ENCODE measurements around the gene PCDHGA10. TPM values are rescaled to one million over a fixed set of nuclear protein-coding genes. Genes with fewer than 3 reads are reported as not detected.
"Not testable (repeated sequence)": the region's sequence is repeated elsewhere in the genome, so short reads cannot be mapped to it uniquely, and the experiment has no call there.

Gene PCDHGA10
- total RNA-seq, 1 experiment from 2014 or later, result 4.7 TPM

- no peak for DNase-seq (ENCODE audit: low spot score)
Observed at GRCh38 chr5:141420855-141421488, 8.2 kb downstream of the PCDHGA10 start, which contains the start of gene PCDHGA11. Gene PCDHGA11 (plus strand): TSS chr5:141421051. CDS start chr5:141421228, 177 bp downstream.

- DNase-seq (ENCODE audit: low spot score), result no peak
Observed at GRCh38 chr5:141421489-141421855, 8.7 kb downstream of the PCDHGA10 start.

GRCh38 chr5:141422742-141423291 lies 10.0 kb downstream of the PCDHGA10 start:
- no peak for DNase-seq (ENCODE audit: low spot score)

GRCh38 chr5:141427783-141428426 lies 15.1 kb downstream of the PCDHGA10 start:
- DNase-seq (ENCODE audit: low spot score), result no peak

GRCh38 chr5:141430332-141431113 lies 17.7 kb downstream of the PCDHGA10 start, which contains the start of gene PCDHGA12:
Gene PCDHGA12 (plus strand): TSS chr5:141430507. CDS start chr5:141430760, 253 bp downstream.
- peak; percentile 6 for DNase-seq (ENCODE audit: low spot score)

GRCh38 chr5:141431286-141431685 lies 18.5 kb downstream of the PCDHGA10 start:
- DNase-seq (ENCODE audit: low spot score), result no peak

- not testable (repeated sequence) for DNase-seq (ENCODE audit: low spot score)
Observed at GRCh38 chr5:141432308-141432707, 19.5 kb downstream of the PCDHGA10 start.

GRCh38 chr5:141432726-141433125 lies 19.9 kb downstream of the PCDHGA10 start:
- DNase-seq (ENCODE audit: low spot score), result not testable (repeated sequence)

- DNase-seq (ENCODE audit: low spot score), result no peak
Observed at GRCh38 chr5:141434006-141434405, 21.2 kb downstream of the PCDHGA10 start.

DNA sequence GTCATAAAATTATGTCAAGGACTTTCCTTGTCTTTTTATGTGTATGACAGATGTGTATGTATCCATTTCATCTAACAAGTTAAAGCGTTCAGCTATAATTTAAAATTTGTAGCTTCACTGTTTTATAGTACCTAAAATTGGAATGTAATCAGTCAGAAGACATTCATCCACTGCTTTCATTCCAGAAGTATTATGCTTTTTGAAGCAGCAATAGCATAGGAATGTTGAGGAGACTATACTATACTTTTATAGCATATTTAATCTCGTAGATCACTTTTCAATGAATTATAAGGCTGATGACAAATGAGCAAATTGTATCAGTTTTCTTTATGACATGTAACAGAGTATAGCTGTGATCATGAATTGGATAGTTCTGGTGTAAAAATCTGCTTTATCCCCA lies 24.4 kb downstream of the PCDHGA10 start:
- DNase-seq (ENCODE audit: low spot score), result no peak

DNA sequence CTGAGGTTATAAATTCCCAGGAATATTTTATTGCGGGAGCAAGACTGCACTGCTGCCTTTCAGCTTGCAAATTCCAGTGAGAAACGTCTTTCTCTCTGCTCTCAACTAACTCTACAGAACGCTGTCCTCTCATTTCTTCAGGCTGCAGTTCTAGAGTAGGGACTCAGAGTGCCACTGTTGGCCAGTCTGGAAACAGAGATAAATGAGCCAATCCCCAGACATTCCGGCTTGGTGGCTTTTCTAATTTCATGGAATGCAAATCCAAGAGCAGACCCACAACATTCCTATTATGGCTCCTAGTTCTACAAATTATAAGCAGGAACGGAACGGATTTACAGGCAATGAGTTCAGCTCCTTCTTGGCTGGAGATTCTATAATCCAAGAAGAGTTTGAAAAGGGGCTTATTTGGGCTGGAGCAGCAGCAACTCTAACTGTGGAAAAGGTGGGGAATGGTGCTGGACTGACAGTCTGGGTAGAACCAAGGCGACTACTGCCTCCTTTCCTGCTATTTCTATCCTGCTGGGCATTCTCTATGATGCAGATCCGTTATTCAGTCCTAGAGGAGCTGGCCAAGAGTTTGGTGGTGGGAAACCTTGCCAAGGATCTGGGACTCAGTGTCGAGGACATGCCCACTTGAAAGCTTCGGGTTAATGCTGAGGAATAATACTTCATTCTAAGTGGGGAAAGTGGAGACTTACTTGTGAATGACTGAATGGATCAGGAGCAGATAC lies 26.8 kb downstream of the PCDHGA10 start:
- DNase-seq (ENCODE audit: low spot score), result no peak

GRCh38 chr5:141440341-141440740 lies 27.6 kb downstream of the PCDHGA10 start:
- DNase-seq (ENCODE audit: low spot score), result no peak

- DNase-seq (ENCODE audit: low spot score), result no peak
Observed at GRCh38 chr5:141441571-141442170, 28.9 kb downstream of the PCDHGA10 start.

DNA sequence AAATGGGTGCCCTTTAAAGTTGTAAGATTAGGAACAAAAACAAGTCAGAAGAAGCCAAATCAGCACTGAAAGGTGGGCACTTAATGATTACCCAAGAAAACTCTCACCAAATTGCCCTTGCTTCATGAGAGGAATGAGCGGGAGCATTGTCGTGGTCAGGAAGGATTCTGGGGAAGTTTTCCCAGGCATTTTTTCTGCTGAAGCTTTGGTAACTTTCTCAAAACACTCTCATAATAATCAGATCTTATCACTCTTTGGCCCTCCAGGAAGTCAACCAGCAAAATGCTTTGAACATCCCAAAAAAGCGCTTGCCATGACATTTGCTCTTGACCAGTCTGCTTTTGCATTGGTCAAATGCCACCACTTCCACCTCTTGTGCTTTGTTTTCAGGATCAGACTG lies 52.6 kb downstream of the PCDHGA10 start:
- DNase-seq (ENCODE audit: low spot score), result no peak

Other genes starting within 250 kb of the PCDHGA10 start
- gene PCDHB7, start 240.3 kb upstream of the PCDHGA10 start, total RNA-seq (2014; rRNA removed; shearing (Covaris generic)), result 5.2 and 6.9 TPM in 2 replicates
- gene PCDHB8, start 235.2 kb upstream of the PCDHGA10 start, total RNA-seq (2014; rRNA removed; shearing (Covaris generic)), result 7.0 and 7.5 TPM in 2 replicates
- gene PCDHB16, start 230.6 kb upstream of the PCDHGA10 start, total RNA-seq (2014; rRNA removed; shearing (Covaris generic)), result 4.2 and 7.9 TPM in 2 replicates
- 11.1 and 11.2 TPM in 2 replicates for gene PCDHB9, start 225.8 kb upstream of the PCDHGA10 start, total RNA-seq (2014; rRNA removed; shearing (Covaris generic))
- gene PCDHB10, start 220.6 kb upstream of the PCDHGA10 start, total RNA-seq (2014; rRNA removed; shearing (Covaris generic)), result 3.9 and 7.1 TPM in 2 replicates
- 1.7 and 2.0 TPM in 2 replicates for gene PCDHB11, start 213.4 kb upstream of the PCDHGA10 start, total RNA-seq (2014; rRNA removed; shearing (Covaris generic))
- gene PCDHB12, start 204.3 kb upstream of the PCDHGA10 start, total RNA-seq (2014; rRNA removed; shearing (Covaris generic)), result 0.69 and 2.5 TPM in 2 replicates
- 1.1 TPM in 2 replicates for gene PCDHB13, start 199.1 kb upstream of the PCDHGA10 start, total RNA-seq (2014; rRNA removed; shearing (Covaris generic))
- gene PCDHB14, start 189.6 kb upstream of the PCDHGA10 start, total RNA-seq (2014; rRNA removed; shearing (Covaris generic)), result 17.6 and 18.2 TPM in 2 replicates
- gene PCDHB15, start 167.6 kb upstream of the PCDHGA10 start, total RNA-seq (2014; rRNA removed; shearing (Covaris generic)), result 0.26 and 1.0 TPM in 2 replicates
- not detected in 2 replicates for gene SLC25A2, start 108.9 kb upstream of the PCDHGA10 start, total RNA-seq (2014; rRNA removed; shearing (Covaris generic))
- 109 and 119 TPM in 2 replicates for gene TAF7, start 92.2 kb upstream of the PCDHGA10 start, total RNA-seq (2014; rRNA removed; shearing (Covaris generic))
- 1.5 and 1.6 TPM in 2 replicates for gene PCDHGA1, start 82.5 kb upstream of the PCDHGA10 start, total RNA-seq (2014; rRNA removed; shearing (Covaris generic))
- gene PCDHGA2, start 74.2 kb upstream of the PCDHGA10 start, total RNA-seq (2014; rRNA removed; shearing (Covaris generic)), result 0.57 and 1.1 TPM in 2 replicates
- gene PCDHGA3, start 69.2 kb upstream of the PCDHGA10 start, total RNA-seq (2014; rRNA removed; shearing (Covaris generic)), result 0.14 TPM in 1 of 2 replicates, not detected in the other
- 1.2 and 2.0 TPM in 2 replicates for gene PCDHGB1, start 62.9 kb upstream of the PCDHGA10 start, total RNA-seq (2014; rRNA removed; shearing (Covaris generic))
- 1.1 and 1.4 TPM in 2 replicates for gene PCDHGA4, start 58.0 kb upstream of the PCDHGA10 start, total RNA-seq (2014; rRNA removed; shearing (Covaris generic))
- gene PCDHGB2, start 53.0 kb upstream of the PCDHGA10 start, total RNA-seq (2014; rRNA removed; shearing (Covaris generic)), result 0.34 and 1.6 TPM in 2 replicates
- gene PCDHGA5, start 48.8 kb upstream of the PCDHGA10 start, total RNA-seq (2014; rRNA removed; shearing (Covaris generic)), result 0.41 and 0.48 TPM in 2 replicates
- 0.81 and 1.7 TPM in 2 replicates for gene PCDHGB3, start 42.7 kb upstream of the PCDHGA10 start, total RNA-seq (2014; rRNA removed; shearing (Covaris generic))
- gene PCDHGA6, start 39.1 kb upstream of the PCDHGA10 start, total RNA-seq (2014; rRNA removed; shearing (Covaris generic)), result 1.9 and 2.5 TPM in 2 replicates
- gene PCDHGA7, start 30.2 kb upstream of the PCDHGA10 start, total RNA-seq (2014; rRNA removed; shearing (Covaris generic)), result 0.69 TPM in 2 replicates
- 0.07 TPM in 2 replicates for gene PCDHGB4, start 25.3 kb upstream of the PCDHGA10 start, total RNA-seq (2014; rRNA removed; shearing (Covaris generic))
- gene PCDHGA8, start 20.4 kb upstream of the PCDHGA10 start, total RNA-seq (2014; rRNA removed; shearing (Covaris generic)), result 0.05 and 0.31 TPM in 2 replicates
- gene PCDHGB5, start 15.0 kb upstream of the PCDHGA10 start, total RNA-seq (2014; rRNA removed; shearing (Covaris generic)), result 0.10 TPM in 1 of 2 replicates, not detected in the other
- 2.8 and 3.4 TPM in 2 replicates for gene PCDHGA9, start 10.2 kb upstream of the PCDHGA10 start, total RNA-seq (2014; rRNA removed; shearing (Covaris generic))
- gene PCDHGB6, start 5.0 kb upstream of the PCDHGA10 start, total RNA-seq (2014; rRNA removed; shearing (Covaris generic)), result 0.10 and 0.33 TPM in 2 replicates
- 14.6 and 15.0 TPM in 2 replicates for gene PCDHGB7, start 4.7 kb downstream of the PCDHGA10 start, total RNA-seq (2014; rRNA removed; shearing (Covaris generic))
- 0.19 and 0.89 TPM in 2 replicates for gene PCDHGA11, start 8.1 kb downstream of the PCDHGA10 start, total RNA-seq (2014; rRNA removed; shearing (Covaris generic))
- 0.31 TPM in 1 of 2 replicates, not detected in the other for gene PCDHGA12, start 17.5 kb downstream of the PCDHGA10 start, total RNA-seq (2014; rRNA removed; shearing (Covaris generic))
- gene PCDHGC3, start 63.0 kb downstream of the PCDHGA10 start, total RNA-seq (2014; rRNA removed; shearing (Covaris generic)), result 46.6 and 51.7 TPM in 2 replicates
- gene PCDHGC4, start 72.0 kb downstream of the PCDHGA10 start, total RNA-seq (2014; rRNA removed; shearing (Covaris generic)), result 0.22 TPM in 1 of 2 replicates, not detected in the other
- 1.1 and 3.7 TPM in 2 replicates for gene PCDHGC5, start 76.1 kb downstream of the PCDHGA10 start, total RNA-seq (2014; rRNA removed; shearing (Covaris generic))
- gene DIAPH1, start 206.0 kb downstream of the PCDHGA10 start, total RNA-seq (2014; rRNA removed; shearing (Covaris generic)), result 28.2 and 32.9 TPM in 2 replicates
- 74.1 and 78.7 TPM in 2 replicates for gene HDAC3, start 223.9 kb downstream of the PCDHGA10 start, total RNA-seq (2014; rRNA removed; shearing (Covaris generic))
- 6.9 and 10.4 TPM in 2 replicates for gene RELL2, start 224.0 kb downstream of the PCDHGA10 start, total RNA-seq (2014; rRNA removed; shearing (Covaris generic))
- 7.1 and 21.6 TPM in 2 replicates for gene FCHSD1, start 238.4 kb downstream of the PCDHGA10 start, total RNA-seq (2014; rRNA removed; shearing (Covaris generic))